HG03520 (cell line): Measurements from ENCODE around the gene AQP12A.
"Not testable (repeated sequence)": the region's sequence is repeated elsewhere in the genome, so short reads cannot be mapped to it uniquely, and the experiment has no call there.

Source experiments
- ATAC-seq: cut with Tn5 transposase; IDR thresholded peaks from one replicate; pipeline ENCODE4 v1.9.1; 2021; ENCODE audit warnings: mild to moderate bottlenecking, moderate library complexity; ENCODE audit not compliant: unreplicated experiment

AQP12A gene, protein sequence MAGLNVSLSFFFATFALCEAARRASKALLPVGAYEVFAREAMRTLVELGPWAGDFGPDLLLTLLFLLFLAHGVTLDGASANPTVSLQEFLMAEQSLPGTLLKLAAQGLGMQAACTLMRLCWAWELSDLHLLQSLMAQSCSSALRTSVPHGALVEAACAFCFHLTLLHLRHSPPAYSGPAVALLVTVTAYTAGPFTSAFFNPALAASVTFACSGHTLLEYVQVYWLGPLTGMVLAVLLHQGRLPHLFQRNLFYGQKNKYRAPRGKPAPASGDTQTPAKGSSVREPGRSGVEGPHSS

DNA sequence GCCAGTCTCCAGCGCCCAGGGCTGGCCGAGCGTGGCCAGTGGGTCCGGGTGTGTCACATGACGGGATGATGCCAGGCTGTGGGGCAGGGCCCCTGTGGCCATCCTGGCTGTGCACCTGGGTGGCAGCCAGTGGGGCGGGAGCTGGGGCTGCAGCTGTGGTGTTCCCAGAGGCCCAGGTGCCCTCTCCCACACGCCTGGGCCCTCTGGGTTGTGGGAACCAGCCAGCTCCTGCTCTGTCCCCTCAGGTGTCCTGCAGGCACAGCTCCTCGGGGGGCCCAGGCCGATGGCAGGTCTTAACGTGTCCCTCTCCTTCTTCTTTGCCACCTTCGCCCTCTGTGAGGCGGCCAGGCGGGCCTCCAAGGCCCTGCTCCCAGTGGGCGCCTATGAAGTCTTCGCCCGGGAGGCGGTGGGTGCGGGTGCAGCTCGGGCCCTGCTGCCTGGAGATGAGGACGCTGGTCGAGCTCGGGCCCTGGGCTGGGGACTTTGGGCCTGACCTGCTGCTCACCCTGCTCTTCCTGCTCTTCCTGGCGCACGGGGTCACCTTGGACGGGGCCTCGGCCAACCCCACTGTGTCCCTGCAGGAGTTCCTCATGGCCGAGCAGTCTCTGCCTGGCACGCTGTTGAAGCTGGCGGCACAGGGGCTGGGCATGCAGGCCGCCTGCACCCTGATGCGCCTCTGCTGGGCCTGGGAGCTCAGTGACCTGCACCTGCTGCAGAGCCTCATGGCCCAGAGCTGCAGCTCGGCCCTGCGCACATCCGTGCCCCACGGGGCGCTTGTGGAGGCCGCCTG is at the start of gene AQP12A:
AQP12A (plus strand) TSS at position 236 of the 790 bp plus-strand sequence; CDS start at position 284, 48 bp downstream.
- ATAC-seq, result not testable (repeated sequence)

DNA sequence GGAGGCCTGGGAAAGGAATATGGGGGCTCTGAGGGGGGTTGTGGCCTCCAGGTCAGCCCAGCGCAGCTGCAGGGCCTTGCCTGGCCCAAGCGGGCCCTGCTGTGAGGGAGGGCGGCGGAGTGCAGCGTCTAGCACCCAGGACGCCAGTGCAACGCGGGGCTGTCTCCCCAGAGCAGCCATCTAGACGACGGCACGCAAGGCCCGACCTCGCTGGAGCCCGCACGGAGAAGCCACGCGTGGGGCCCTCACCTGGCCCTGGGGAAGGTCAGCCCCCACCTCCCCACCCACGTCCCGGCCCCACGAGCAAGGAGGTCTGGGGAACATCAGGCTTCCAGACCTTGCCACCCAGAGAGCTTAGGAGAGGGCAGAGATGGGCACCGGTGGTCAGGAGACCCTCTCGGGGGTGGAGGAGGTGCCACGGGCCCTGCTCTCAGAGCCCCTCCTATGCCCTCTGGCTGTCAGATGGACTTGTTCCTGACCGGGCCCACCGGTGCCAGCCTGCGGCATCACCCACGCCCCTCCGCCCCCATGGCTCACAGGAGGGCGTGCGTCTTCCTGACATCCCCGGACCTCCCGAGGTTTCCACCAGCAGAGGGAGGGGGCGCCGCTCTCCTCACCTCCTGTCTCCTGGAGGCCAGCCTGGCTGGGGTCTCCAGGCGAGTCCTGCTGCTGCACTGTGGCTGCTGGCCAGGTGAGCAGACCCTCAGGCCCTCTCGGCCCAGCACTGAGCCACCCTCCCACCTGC is 49.4 kb upstream of the AQP12A start:
- no peak for ATAC-seq

DNA sequence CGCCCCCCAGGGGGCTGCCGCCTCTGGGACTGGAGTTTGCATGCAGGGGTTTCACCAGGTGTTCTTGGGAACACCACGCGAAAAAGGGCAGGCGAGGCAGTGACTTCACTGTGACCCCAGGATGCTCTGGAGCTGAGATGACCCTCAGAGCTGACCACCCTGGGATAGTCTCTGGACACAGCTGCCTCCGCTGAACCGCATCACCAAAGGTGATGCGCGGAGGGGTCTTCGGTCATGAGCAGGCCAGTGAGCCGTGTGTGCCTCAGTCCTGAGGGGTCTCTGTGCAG is 48.9 kb upstream of the AQP12A start:
- no peak for ATAC-seq

- ATAC-seq, result no peak
These were observed 48.4 kb upstream of the AQP12A start for GRCh38 chr2:240643093-240643810.

DNA sequence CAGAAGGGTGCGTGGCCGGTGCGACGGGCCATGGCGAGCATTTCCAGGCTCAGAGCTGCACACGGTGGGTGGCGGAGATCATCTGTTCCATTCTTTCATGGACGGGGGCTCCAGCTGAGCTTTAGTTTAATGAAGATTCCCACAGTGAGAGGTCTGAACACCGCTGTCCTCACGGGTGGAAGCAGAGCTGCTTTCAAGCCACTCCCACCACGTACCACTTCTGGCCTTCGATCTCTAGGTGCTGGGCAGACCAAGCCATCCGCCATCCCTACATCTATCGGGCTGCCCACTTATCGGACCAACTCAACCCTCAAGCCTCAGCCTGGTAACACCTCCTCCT is 47.9 kb upstream of the AQP12A start:
- no peak for ATAC-seq

DNA sequence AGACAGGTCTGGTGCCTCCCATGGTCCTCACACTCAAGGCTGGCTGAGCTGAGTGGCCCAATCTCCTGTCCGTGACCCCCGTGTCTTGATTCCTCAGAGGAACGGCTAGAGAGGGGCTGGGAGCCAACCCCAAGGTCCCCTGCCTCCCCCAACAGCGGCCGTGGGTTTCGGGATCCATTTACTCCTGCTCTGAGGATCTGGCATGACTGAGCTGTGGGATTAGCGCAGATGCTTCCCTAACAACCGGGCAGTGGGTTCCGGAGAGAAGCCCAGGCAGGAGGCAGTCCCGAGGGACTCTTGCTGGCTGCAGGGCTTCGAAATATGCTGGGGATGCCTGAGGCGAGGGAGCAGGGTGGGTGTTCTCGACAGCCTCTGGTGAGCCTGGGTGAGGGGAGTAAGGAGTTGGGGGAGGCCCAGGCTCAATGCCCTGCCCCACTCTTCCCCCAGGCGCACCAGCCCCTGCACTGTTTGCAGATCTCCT is 47.5 kb upstream of the AQP12A start:
- no peak for ATAC-seq

GRCh38 chr2:240644859-240645301 is 46.8 kb upstream of the AQP12A start:
- ATAC-seq, result no peak

- ATAC-seq, result no peak
These were observed 46.3 kb upstream of the AQP12A start for GRCh38 chr2:240645346-240645745.

- ATAC-seq, result no peak
These were observed 45.9 kb upstream of the AQP12A start for GRCh38 chr2:240645801-240646175.

DNA sequence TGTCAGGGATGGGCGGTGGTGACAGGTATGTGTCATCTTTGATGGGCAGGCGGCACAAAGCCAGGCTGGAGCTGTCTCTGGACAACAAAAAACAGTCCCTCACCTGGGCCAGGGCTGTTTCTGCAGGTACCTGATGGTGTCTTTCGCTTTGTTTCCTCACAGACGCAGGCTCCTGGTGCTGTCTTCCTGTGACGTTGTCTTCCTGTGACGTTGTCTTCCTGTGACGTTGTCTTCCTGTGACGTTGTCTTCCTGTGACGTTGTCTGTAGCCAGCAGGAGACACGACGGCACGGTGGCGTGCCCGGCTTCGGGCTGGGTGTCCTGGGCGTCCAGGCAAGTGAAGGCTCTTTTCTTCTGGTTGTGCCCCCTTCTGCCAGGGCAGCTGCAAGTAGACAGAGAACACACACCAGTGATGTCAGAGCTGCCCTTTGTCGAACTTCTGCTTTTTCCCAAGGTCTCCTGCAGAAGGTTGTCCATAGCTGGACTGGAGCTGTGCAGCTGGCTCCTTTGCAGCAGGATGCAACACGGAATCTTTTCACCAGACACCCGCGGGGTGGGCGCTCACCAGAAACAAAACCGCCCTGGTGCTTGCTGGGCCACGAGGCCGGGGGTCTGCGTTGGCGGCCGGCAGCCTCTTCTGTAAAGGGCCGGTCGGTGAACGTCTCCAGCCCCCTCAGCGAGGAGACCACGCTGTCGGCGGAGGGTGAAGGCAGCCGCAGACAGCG is 45.3 kb upstream of the AQP12A start:
- no peak for ATAC-seq

DNA sequence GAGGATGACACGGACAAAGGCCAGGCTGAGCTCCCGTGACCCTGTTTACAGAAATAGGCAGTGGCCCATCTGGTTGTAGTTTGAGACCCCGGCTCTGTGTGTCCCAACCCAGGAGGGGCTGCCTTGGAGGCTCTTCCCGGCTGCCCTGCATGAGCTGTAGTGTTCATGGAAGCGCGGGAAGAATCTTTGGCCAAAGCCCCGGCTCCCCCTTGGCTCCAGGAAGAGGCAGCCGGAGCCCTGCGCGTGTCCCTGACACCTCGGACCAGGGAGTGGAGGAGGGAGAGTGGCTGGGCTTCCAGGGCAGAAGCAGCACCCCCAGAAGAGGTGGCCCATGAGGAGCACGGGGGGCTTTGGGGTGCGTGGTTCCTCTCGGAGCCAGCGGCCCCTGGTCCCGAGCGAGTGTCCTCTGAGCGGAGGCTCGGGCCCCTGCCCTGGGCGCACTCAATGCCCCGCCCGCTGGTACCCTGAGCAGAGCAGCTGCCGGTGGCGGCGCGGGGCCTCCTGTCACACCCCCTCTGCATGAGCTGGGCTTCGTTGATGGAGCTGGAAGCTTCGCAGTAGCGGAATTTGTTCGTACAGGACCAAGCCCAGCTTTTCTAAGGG is 44.7 kb upstream of the AQP12A start:
- no peak for ATAC-seq

DNA sequence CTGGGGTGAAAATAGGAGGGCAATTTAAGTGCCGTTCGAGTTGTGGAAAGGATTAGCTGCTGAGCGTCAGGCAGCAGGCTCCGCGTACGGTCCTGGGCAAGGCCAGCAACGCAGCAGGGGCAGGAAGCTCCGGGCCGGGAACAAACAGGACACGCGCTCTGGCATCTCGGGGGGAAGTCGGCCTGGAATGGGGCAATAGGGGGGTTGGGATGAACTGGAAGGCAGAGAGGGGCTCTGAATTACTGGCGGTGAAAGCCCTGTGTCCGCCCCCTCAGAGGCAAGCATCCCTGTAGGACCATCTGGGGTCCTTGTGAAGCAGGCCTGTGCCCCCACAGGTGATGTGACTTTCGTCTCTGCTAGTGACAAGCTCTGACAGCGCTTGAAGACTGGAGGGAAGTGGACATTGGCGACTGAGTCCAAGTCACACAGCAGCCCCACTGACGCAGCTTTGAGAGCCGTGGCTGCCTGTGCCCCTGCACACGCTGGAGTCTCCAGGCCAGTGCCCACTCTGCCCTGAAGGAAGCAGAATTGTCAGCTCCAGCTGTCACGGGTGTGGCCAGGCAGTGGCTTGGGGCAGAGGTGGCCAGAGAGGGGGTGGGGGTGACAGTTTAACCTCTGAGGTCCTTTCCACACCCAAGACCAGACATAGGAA is 44.0 kb upstream of the AQP12A start:
- no peak for ATAC-seq

DNA sequence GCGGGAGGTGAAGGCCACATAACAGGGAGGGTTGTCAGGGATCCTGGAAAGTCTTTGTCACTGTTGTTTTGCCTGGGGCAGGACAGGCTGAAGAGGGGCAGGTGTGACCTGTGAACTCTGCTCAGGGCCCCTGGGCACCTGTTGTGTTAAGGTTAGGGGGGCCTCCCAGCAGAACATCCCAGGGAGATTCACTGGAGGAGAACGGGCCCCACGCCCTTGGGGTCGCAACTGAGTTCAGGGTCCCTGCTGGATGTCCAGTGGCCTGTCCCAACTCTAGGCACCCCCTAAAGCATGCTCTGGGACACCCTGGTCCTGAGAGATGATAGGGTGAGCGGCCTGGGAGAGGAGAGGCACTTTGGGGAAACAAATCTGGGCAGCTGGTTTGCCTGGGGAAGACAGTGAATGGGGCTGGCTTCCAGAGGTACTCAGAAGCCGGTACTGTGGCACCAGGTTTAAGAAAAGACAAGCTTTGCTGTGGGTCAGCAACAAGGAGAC is 43.5 kb upstream of the AQP12A start:
- ATAC-seq, result no peak

- no peak for ATAC-seq
These were observed 42.9 kb upstream of the AQP12A start for GRCh38 chr2:240648650-240649275.

DNA sequence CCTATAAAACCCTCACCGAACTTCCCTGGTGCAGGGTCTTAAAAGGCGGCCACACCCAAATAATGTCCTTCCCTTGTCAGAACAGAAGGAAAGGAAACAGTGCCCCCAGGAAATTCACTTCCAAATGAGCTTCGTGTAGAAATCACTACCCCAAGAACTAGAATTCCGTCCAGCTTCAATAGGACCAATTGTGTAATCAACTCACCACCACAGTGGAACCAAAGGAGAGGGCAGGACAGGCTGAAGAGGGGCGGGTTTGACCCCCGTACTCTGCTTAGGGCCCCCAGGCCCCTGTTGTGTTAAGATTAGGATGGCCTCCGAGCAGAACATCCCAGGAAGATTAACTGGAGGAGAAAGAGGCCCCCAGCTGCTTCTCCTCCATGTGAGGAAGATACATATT is 42.3 kb upstream of the AQP12A start:
- ATAC-seq, result no peak

DNA sequence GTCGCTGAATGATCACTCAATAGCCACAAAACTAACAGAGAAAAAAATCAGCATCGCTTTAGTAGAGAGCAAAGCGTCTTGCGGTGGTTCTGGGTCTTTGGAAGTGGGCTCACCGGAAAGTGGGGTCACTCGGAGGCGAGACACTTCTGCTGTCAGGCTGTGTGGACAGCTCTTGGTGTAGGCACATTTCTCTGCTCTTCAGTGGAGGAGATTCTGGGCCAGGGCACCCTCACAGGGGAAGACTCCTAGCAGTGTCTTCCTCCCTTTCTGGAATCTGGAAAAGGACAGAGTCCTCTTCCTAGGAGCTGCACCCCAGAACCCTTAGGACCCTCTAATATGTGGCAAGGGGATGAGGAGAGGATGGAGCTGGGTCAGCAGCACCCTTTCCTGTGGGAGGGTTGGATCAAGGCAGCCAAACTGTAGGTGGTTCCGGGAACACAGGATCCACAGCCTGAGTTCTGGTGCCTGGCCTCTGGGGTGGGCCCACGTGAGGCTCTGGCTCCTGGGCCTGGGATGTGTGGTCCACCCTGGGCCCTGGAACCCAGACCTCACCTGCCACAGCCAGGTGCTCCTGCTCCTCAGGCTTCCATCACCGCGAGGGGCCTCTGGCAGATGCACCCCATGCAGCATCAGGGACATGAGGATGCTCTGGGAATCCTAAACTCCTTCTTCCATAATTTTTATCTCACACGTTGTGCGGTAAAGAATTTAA is 41.3 kb upstream of the AQP12A start:
- no peak for ATAC-seq

- no peak for ATAC-seq
These were observed 40.5 kb upstream of the AQP12A start for GRCh38 chr2:240651185-240651584.
